Amniotic epithelial cell (primary cell): ENCODE data around the gene TTYH1.
"Not testable (repeated sequence)": the region's sequence is repeated elsewhere in the genome, so short reads cannot be mapped to it uniquely, and the experiment has no call there.

Experiments used
- DNase-seq: peaks from one replicate; pipeline ENCODE4 v3.0.0-alpha.2; 2010; ENCODE audit warnings: low read depth

TTYH1 gene

DNA sequence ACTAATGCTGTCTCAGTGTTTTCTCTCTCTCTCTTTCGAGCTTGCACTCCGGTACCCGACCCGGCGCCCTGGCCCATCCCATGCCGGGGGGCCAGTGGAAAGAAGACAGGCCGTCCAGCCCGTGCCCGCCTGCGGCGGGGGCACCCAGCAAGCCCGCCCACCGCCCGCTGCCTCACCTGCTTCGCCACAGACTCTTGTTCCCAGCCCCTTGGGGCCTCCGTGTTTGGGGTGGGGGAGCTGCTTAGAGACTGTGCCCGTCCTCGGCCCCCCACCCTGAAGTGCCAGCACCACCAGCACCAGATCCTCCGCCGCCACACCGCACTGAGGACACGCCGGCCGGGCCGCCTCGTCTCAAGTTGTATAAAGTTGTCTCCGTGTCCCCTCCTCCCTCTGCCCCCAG lies 45.9 kb downstream of the TTYH1 start:
- no peak for DNase-seq

DNA sequence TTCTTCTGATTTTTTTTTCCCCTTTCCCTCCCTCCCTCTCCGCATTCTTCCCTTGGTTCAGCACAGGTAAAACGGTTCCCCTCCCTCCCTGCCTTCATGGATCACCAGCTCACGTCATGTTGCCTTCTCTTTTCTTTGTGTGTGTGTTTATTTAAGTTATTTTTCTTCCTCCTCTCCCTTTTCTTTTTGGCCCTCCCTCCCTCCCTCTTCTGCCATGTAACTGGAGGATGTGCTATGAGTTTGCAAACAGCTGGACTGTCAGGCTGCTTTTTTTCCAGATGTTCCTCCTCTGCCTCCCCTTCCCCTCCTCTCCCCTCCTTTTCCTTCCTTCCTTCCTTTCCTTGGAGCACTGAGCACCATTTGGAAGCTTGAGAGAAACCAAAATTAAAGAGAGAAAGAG lies 46.3 kb downstream of the TTYH1 start:
- no peak for DNase-seq

DNA sequence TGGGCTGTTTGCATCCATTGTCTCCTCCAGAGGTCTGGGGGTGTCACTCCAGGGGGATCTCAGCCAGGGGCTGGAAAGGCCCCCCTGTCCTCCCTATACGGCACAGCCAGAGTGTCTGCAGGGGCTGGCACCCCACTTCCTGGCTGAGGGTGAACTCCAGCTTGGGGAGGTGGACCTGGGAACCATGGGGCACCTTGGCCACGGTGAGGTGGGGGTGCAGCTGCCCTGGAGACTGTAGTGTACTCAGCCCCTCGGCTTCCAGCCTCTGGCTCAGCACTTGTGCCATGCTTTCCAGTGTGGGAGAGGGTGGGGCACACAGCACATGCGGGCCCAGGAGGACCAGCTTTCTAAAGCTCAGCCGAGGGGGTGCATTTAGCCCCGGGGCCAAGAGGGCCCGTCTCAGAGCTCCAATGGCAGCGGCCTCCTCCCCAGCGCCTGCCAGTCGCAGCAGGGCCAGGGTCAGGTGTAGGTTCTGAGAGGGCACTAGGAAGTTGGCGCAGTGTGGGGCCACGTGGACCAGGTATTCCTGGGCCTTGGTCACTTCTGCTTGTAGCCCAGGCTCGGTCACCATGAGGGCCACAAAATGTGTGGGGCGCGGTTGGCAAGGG lies 46.9 kb downstream of the TTYH1 start:
- no peak for DNase-seq

DNA sequence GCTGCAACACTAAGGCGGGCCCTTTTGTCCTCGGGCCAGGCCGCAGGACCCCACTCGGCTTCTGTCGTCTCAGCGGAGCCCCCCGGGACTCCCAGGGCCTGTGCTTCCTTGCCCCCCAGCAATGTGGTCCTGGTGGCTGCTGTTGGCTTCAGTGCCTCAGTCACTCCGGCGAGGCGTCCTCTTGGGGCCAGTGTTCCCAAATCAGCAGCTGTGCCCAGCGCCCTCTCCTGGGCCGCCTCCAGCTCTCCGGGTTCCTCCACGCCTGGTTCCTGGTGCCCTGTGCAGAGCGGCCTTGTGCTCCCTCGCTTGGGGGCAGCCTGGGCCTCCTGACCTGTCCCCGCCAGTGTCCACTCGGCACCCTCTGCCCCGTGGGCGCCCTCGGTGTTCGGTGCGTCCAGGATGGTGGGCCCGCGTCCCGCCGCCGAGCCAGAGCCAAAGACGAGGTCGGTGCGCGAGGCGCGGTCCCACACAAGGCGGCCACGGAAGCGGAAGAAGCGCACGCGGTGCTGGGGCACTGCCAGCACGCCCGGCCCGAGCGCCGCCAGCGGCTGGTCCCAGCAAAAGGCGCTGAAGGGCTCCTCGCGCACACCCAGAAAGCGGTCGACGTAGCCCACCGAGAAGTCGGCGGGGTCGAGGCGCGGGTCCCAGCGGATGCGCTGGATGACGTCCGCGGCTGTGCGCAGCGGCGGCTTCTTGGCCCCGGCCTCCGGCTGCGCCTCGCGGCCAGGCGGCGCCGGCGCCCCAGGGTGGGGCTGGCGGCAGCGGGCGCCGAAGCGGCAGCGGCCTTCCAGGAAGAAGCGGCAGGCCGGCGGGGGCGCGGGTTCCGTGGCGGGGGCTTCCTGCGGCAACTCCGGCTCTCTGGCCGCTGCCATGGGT lies 47.6 kb downstream of the TTYH1 start:
- DNase-seq, result peak; percentile 40

DNA sequence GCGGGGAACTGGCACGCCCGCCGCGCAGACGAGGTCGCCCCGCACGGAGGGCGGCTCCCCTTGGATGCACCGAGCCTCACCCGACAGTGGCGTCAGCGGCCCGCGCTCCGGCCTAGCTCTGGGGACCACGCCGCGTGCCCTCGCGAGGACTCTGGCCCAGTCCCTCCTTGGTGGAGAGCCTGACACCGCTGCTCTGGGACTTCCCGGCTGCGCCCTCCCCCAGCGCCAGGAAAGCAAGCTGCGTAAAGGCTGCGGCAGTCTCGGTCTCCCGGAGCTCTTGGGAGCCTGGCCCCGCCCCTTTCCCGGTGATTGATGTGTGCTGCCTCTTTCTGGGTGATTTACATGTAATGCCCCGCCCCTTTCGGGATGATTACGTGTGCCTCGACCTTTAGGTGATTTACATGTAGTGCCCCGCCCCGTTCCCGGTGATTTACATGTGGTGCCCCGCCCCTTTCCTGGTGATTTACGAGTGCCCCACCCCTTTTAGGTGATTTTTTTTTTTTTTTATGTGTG lies 48.3 kb downstream of the TTYH1 start, which contains the start of gene LENG9:
LENG9 (minus strand) TSS at position 248 of the 513 bp plus-strand sequence. CDS start 252 bp downstream, outside the sequence.
- peak; percentile 98 for DNase-seq

DNA sequence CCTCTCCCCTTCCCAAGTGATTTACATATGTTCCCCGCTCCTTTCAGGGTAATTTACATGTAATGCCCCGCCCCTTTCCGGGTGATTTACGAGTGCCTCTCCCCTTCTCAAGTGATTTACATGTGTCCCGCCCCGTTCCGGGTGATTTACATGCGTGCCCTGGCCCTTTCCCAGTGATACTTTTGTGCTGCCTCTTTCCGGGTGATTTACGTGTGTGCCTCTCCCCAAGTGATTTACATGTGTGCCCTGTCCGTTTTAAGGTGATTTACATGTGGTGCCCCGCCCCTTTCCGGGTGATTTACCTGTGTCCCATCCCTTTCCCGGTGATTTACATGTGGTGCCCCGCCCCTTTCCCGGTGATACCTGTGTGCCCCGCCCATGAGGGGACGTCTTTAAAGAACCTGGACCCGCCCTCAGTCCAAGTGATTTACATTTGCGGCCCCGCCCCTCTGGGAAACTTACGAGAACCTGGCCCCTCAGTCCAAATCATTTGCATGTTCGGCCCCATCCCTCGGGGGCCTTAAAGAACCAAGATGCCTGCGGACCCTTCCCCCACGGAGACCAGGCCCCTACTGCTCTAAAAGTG lies 48.9 kb downstream of the TTYH1 start:
- peak; percentile 79 for DNase-seq

DNA sequence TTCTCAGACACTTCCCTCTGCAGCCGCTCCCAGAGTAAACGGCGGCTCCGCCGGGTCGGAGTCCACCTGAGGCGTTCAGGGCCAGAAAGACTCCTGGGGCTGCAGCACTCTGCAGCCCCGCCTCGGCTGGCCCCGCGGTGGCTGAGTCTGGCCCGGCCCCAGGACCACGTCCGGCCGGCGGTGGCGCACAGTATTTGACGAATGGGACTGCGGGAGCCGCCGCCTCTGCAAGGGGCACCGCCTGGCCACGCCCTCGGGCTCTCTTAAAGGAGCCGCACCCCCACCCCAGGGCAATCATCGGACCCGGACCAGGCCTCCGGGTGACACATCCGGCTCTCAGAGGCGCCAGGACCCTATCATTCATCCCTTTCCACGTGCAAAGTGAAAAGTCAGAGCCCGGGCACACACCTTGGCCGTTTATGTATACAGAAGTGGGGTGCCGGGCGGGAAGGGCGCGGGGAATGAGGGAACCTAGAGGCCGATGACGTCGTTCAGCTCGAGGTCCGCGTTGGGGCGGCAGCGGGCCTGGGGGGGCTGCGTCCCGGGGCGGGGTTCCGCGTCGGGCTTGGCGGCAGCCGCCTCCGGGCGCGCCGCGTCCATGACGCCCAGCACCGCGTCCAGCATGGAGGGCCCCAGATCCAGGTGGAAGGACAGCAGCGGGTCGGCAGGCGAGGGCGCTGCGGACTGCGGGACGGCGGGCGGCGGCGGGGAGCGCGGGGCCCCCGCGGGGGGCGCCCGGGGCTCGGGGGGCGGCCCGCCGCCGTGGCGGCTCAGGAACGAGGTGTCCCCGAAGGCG lies 49.6 kb downstream of the TTYH1 start:
- peak; percentile 72 for DNase-seq

DNA sequence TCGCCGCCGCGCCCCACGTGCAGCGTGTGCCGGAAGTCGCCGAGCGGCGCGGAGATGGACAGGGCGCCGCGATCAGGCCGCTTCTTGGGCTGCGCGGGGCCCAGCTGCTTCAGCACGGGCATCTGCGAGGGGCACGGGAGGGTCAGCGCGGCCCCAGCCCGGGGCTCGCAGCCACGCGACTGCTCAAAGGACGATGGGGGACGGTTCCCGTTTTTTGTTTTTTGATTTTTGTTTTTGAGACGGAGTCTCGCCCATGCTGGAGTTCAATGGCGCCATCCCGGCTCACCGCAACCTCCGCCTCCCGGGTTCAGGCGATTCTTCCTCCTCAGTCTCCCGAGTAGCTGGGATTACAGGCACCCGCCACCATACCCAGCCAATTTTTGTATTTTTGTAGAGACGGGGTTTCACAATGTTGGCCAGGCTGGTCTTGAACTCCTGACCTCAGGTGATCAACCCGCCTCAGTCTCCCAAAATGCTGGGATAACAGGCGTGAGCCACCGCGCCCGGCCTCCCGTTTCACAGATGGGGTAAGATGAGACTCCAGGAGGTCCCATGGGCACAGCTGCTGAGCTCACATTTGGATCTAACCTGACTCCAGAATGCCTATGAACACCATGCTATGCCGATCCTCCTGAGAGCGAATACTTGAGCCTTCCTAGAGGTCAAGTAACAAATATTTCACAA lies 50.3 kb downstream of the TTYH1 start:
- DNase-seq, result no peak

DNA sequence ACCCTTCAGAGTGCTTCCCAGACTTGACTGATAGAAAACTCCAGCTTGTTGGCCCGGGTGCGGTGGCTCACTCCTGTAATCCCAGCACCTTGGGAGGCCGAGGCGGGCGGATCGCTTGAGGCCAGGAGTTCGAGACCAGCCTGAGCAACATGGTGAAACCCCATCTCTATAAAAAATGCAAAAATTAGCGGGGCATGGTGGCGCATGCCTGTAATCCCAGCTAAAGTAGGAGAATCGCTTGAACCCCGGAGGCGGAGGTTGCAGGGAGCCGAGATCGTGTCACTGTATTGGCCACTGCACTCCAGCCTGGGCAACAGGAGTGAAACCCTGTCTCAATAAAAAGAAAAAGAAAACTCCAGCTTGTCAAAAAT lies 50.8 kb downstream of the TTYH1 start:
- DNase-seq, result not testable (repeated sequence)

DNA sequence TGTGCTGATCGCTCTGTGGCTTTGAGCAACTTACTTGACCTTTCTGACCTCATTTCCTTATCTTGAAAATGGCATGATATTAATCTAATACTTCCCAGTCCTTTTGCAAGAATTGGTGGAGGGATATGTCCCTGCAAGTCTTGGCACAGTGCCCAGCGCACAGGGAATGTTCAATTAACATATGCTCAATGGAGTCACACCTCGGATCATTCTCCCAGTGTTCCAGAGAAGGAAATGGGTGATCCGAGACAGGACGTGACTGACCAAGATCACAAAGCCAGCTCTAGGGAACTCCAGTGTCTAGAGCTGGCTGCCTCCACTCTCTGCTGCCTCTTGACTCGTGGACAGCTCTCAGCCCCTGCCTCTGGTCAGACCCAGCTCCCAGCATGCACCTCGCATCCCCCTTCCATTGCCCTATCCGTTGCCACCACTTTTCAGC lies 54.3 kb downstream of the TTYH1 start:
- no peak for DNase-seq

DNA sequence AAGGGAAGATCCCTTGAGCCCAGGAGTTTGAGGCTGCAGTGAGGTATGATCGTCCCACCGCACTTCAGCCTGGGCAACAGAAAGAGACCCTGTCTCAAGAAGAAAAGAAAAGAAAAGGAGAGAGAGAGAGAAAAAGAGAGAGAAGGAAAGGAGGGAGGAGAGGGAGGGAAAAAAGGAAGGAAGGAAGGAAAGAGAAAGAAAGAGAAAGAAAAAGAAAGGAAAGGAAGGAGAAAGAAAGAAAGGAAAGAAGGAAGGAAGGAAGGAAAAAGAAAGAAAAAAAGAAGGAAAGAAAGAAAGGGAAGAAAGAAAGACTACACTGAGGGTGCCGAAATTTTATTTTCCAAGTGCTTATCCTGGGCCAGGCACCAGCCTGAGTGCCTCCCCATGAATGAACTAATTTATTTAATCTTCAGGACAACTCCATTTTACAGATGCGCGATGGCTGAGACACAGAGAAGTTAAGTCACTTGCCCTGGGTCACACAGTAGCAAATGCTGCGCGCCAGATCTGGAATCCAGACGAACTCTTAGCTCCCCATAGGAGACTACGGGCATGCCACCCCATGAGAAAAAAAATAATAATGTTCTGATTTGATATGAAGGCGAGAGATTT lies 55.1 kb downstream of the TTYH1 start:
- DNase-seq, result no peak

DNA sequence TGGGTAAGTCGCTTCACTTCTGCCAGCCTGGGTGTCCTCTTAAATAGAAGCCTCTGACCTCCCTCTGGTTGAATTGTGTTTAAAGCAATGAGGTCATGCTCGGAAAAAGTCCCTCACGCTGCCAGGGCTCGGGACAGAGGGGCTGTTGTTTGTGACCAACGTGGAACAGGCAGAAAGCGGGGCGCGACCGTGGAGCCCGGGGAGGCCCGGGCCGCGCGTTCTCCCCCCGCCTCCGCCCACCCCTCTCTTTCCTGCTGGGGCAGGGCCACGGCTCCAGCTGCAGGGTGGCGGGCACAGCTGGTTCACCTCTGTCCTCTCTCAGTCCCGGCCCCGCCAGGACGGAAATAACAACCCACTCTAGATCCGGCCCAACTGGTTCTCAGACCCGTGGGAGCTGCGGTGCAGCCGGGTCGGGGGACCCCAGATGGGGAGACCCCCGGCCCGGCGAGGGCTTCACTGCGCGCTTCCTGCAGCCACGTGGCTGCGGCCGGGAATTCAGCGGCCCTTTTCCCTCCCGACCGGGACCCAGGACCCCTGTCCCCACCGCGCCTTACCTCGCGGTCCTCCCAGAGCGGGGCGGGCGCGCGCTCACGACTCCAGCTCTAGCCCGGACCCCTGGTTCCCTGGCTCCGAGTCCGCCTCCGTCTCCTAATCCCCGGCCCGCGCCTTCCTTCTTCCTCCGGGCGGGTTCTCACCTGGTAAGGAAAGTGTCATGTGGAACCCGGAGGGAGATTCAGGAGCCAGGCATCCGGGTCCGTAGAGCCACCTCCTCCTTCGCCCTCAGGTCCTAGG lies 55.9 kb downstream of the TTYH1 start:
- DNase-seq, result no peak

DNA sequence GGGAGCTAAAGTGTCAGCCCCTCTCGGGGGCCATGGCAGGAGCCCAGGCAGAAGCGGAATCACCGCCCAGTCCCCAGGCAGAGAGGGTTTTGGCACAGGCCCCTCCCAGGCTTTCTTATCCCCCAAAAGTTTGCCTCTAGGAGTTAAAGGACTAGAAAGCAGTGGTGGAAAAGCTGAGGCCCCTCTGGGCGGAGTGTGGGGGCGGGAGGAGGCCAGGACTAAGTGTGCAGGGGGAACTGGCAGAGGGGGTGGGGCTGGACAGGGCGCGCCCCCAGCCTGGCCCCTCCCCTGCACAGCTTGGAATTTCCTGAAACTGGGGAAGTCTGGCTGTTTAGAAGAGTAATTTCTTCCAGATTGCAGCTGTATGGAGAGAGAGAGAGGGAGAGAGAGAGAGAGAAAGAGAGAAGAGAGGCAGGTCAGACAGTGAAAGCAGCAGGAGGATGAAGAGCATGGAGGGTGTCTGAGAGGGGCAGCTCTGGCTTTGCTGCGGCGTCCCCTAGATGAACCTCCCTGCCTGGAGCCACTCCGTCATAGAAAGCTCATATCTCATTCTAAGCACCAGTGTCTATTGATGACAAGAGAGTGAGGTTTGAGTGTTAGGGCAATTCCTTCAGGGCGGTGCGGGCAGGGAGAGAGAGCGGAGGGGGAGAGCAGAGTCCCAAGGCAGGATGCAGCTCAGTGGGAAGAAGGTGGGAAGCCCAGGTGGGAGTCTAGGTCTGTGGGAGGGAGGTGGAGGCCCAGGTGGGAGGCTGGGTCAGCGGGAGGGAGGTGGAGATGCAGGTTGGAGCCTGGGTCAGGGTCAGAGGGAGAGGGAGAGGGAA lies 58.0 kb downstream of the TTYH1 start, which contains the start of gene CDC42EP5:
CDC42EP5 (minus strand) TSS at position 226 of the 821 bp plus-strand sequence. CDS start 7,749 bp downstream, outside the sequence.
- DNase-seq, result peak; percentile 78

DNA sequence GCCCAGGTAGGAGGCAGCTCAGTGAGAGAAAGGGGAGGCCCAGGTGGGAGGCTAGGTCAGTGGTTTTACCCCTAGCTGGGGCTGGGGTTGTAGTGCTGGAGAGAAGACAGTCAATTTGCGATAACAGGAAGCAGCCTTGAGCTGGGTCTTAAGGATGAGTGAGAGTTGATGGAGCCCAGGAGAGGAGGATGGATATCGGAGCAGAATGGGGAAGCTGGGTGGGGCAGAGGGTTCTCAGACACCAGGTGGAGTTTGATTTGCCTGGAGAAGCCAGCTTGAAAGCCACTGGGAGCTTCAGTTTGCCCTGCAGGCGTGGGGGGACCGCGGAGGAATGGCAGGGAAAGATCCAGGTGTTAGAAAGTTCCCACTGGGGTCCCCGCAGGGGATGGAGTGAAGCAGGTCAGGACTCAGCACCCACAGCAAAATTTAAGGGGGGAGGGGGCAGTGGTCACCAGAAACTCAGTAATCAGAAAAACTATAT lies 58.7 kb downstream of the TTYH1 start:
- DNase-seq, result no peak

DNA sequence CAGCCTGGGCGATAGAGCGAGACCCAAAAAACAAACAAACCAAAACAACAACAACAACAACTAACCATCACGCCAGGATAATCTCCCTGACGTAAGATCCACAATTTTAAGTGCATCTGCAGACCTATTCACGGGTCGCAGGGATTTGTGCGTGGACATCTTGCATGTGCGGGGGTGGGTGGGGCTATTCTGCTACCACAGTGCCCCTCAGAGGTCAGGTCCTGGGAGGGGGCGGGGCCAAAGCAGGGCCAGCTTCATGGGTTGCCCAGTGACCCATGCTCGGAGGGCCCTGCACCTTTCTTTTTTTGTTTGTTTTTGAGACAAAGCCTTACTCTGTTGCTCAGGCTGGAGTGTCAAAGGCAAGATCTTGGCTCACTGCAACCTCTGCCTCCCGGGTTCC lies 60.4 kb downstream of the TTYH1 start:
- DNase-seq, result no peak

DNA sequence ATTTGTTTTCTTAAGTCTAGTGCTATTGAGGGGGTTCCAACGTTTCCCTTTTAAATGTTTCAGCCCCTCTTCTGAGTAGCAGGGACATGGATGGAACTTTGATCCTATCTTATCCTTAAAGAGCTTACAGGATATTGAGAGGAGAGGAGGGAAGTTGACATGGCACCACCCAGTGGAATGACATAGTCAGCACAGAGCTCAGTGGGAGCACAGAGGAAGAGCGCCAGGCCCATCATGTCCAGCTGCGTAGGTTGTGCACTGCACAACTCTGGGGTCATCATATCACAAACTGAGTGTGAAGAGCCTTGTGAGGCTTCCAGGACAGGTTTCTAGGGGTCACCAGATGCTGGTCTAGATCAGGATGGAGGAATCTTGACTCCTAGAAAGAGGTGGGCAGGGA lies 62.4 kb downstream of the TTYH1 start:
- DNase-seq, result no peak

DNA sequence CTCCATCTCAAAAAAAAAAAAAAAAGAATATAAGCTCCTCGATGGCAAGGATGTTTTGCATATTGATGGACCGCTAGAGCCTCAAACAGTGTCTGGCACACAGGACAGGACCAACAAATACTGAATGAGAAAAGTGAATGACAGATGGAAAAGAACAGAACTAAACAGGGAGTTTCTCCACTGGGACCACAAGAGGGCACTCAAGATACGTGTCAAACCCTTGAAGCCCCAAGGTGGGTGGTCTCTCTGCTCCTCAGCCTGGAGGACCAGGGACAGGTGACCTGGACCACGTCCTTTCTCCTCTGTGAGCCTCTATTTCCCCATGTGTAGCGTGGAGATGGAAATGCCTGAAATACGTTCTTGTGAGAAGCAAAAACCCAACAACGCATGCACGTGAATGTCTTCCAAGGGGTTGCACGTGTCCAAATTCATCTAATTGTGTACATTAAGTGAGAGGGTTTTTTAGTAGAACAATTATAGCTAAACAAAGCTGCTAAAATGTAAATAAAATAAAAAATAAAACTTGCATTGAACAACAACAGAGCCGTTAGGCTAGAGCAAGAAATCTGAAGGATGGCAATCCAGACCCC lies 63.5 kb downstream of the TTYH1 start:
- DNase-seq, result peak; percentile 58

DNA sequence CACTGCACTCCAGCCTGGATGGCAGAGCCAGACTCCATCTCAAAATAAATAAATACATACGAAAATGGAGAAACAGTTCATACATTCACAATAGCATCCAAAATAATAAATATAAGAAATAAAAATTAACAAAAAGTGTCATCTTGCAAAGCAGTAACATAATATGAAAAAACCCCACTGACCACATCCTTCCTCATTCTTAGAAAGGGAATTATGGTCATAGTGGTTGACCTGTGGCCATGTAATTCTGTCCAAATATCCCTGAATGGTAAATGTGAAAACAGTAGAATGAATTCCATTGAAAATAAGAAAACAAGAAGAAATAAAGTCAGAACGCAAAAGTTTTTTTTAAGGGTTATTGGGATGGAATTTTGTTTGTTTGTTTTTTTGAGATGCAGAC lies 64.8 kb downstream of the TTYH1 start:
- DNase-seq, result no peak
